Left ventricle myocardium inferior (tissue), 1 donor: ENCODE data around the gene ALDH1L1. TPM values are rescaled to one million over a fixed set of nuclear protein-coding genes. Genes with fewer than 3 reads are reported as not detected.
"Not testable (repeated sequence)": the region's sequence is repeated elsewhere in the genome, so short reads cannot be mapped to it uniquely, and the experiment has no call there.

Experiments used
- DNase-seq: peaks from one replicate; pipeline ENCODE4 v3.0.0-alpha.2; 2020
- H3K27ac ChIP-seq: fragments of 200-600 bp; replicated peaks from 2 replicates; pipeline ENCODE4 v1.8.0; 2021
- H3K27me3 ChIP-seq: fragments of 200-600 bp; 2 replicates; pipeline ENCODE4 v1.8.0; 2021; ENCODE audit warnings: low read depth
- H3K36me3 ChIP-seq: fragments of 200-600 bp; 2 replicates; pipeline ENCODE4 v1.8.0; 2021
- H3K4me1 ChIP-seq: fragments of 200-600 bp; 2 replicates; pipeline ENCODE4 v1.8.0; 2021
- H3K4me3 ChIP-seq: fragments of 200-600 bp; 2 replicates; pipeline ENCODE4 v1.8.0; 2021; ENCODE audit warnings: mild to moderate bottlenecking, moderate library complexity
- H3K9me3 ChIP-seq: fragments of 200-600 bp; replicated peaks from 2 replicates; pipeline ENCODE4 v1.8.0; 2021
- intact Hi-C: fragments of 100-400 bp; cut with micrococcal nuclease; formaldehyde crosslinking; loops from one replicate; pipeline ENCODE4 v1.11.0; 2022
- total RNA-seq: library from RNA; stranded (reverse); fragmentation: NEBNext Ultra II Directional; extraction: Animal tissue kit (Norgen Biotek cat#: 25700); gene quantifications from one replicate; pipeline ENCODE4 v1.2.1, GENCODE V29; 2021
- TF ChIP-seq, protein P1 (sequence below): fragments of 200-600 bp; IDR thresholded peaks from 2 replicates; pipeline ENCODE4 v1.8.0; 2021; ENCODE audit warnings: antibody characterized with exemption, mild to moderate bottlenecking, borderline replicate concordance
- donor health status: DM: no; HTN: yes; CAD: no; lungs with severe emphysema.

ALDH1L1 gene
- total RNA-seq, 1 donor from 2014 or later = 24.3 TPM

DNA sequence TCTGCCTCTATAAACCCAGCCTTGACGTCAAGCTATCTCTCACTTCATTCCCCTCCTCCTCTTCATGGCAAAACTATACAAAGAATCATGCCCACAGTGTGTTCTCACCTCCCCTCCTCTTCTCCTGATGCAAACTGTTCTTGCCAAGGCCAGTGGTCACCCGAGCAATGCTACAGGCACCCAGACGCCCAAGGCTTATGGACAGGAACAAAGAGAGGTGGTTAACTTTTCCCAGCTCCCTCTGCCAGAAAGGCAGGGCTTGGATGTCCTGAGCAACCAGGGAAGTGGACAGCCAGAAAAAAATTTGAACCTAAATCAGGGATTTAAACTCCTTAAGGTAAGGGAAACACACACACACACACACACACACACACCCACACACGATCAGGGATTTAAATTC is 101.5 kb downstream of the ALDH1L1 start:
- H3K27ac ChIP-seq = no peak overlapping the region

DNA sequence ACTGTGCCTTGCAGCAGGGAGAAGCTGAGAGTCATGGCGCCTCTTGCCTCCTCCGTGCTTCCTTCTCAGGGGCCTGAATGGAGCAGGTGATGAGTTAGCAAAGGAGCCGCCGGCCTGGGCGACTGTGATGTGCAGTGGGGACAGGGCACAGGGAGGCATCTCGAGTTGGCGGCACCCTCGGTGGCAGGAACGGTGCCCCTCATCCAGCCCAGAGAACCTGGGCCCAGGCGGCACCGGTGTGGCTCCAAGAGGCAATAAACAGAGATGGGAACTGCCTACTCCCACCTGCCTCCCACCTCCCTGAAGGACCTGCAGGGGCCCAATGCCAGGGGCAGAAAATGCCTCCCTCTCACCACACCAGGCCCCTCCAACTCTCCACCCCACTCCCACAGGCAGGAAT is 102.6 kb downstream of the ALDH1L1 start:
- Histone ChIP-seq H3K9me3 (peaks cover 12% of the 10 kb centered on the region), H3K36me3 (peaks cover 3% of the 10 kb centered on the region), H3K4me1 (peaks cover 14% of the 10 kb centered on the region), H3K4me3 (no peak overlapping the region), H3K27me3 (no peaks in the 10 kb centered on the region), H3K27ac (no peak overlapping the region)
- no peak for DNase-seq
- intact Hi-C loops = no loop called here
- TF ChIP-seq, protein P1, sequence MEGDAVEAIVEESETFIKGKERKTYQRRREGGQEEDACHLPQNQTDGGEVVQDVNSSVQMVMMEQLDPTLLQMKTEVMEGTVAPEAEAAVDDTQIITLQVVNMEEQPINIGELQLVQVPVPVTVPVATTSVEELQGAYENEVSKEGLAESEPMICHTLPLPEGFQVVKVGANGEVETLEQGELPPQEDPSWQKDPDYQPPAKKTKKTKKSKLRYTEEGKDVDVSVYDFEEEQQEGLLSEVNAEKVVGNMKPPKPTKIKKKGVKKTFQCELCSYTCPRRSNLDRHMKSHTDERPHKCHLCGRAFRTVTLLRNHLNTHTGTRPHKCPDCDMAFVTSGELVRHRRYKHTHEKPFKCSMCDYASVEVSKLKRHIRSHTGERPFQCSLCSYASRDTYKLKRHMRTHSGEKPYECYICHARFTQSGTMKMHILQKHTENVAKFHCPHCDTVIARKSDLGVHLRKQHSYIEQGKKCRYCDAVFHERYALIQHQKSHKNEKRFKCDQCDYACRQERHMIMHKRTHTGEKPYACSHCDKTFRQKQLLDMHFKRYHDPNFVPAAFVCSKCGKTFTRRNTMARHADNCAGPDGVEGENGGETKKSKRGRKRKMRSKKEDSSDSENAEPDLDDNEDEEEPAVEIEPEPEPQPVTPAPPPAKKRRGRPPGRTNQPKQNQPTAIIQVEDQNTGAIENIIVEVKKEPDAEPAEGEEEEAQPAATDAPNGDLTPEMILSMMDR = no peak

More for the DNA sequence above, 101.5 kb downstream of the ALDH1L1 start:
- Histone ChIP-seq H3K27me3 (no peaks in the 10 kb centered on the region), H3K36me3 (no peaks in the 10 kb centered on the region), H3K9me3 (peaks cover 8% of the 10 kb centered on the region), H3K4me3 (no peak overlapping the region), H3K4me1 (peaks cover 24% of the 10 kb centered on the region)
- intact Hi-C loops = no loop called here
- TF ChIP-seq, protein P1 = no peak
- no peak for DNase-seq

DNA sequence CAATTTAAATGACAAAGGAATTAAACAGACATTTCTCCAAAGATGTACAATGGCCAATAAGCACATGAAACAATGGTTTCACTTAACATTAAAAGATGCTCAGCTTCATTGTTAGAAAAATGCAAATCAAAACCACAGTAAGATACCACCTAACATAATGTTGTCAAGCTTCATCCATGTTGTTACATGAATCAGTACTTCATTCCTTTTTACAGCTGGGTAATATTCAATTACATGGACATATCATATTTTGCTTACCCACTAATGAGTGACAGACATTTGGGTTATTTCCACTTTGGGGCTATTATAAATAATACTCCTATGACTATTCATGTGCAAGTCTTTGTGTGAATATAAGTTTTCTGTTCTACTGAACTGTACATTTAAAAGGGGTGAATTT is 104.2 kb downstream of the ALDH1L1 start:
- Histone ChIP-seq H3K27ac (no peak overlapping the region), H3K36me3 (peaks cover 5% of the 10 kb centered on the region), H3K4me3 (no peak overlapping the region), H3K27me3 (no peaks in the 10 kb centered on the region), H3K9me3 (peaks cover 12% of the 10 kb centered on the region), H3K4me1 (no peaks in the 10 kb centered on the region)
- intact Hi-C loops = no loop called here
- DNase-seq = no peak
- TF ChIP-seq, protein P1 = no peak

DNA sequence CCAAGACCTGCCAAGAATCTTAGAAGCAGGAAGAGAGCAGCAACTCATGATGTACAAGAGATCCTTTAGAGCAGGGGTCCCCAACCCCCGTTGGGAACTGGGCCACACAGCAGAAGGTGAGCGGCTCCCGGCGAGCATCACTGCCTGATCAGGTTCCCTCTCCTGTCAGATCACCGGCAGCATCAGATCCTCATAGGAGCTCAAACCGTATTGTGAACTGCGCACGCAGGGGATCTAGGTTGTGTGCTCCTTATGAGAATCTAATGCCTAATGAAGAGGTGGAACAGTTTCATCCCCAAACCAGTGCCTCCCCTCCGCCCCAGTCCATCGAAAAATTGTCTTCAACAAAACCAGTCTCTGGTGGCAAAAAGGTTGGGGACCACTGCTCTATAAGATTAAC is 110.2 kb downstream of the ALDH1L1 start:
- Histone ChIP-seq H3K36me3 (peaks cover 31% of the 10 kb centered on the region), H3K4me3 (no peak overlapping the region), H3K9me3 (peaks cover 12% of the 10 kb centered on the region), H3K4me1 (no peaks in the 10 kb centered on the region), H3K27ac (no peak overlapping the region), H3K27me3 (no peaks in the 10 kb centered on the region)
- DNase-seq = no peak
- intact Hi-C loops = no loop called here
- TF ChIP-seq, protein P1 = no peak

DNA sequence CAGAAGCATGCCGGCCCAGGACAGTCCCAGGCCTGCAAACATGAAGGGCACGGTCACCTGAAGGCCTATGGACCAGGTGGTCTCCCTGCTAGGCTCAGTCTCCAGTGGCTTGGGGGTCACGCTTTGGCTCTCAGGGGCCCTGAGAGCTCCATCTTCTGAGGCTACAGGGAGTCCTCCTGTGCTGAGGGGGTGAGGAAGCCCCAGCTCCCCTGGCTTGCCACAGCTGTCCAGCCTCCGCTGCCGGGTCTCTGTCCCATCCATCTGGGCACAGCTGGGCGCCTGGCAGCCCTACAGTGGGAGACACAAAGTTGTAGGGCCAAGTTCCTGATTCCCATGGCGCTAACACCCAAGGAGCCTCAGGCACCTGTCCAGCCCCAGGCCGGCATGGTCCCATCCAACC is 112.4 kb downstream of the ALDH1L1 start:
- TF ChIP-seq, protein P1 = no peak
- no peak for DNase-seq
- intact Hi-C loops = no loop called here
- Histone ChIP-seq H3K4me1 (peaks cover 6% of the 10 kb centered on the region), H3K36me3 (peaks cover 29% of the 10 kb centered on the region), H3K27me3 (no peaks in the 10 kb centered on the region), H3K4me3 (no peak overlapping the region), H3K9me3 (no peaks in the 10 kb centered on the region), H3K27ac (no peak overlapping the region)

DNA sequence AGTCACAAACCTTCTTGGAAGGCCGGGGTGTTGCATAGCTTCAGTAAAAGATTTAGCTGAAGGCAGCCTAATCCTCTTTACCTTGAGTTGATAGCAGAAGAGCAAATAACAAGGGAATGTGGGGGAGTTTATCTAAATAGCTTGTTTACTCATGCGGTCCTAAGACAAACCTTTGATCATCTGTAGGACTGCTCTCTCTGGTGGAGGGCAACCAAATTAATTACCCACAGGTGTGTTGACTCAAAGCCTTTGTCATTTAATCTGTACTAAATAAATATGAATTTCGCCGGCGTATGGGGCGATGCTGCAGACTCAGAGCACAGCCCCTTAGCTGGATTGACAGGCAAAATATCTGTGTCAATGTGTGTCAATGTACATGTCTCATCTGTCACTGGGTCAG is 113.7 kb downstream of the ALDH1L1 start:
- H3K27ac ChIP-seq, H3K9me3 ChIP-seq, H3K4me3 ChIP-seq, intact Hi-C loops, DNase-seq, H3K27me3 ChIP-seq, H3K4me1 ChIP-seq: not testable (repeated sequence)
- peaks cover 25% of the 10 kb centered on the region for H3K36me3 ChIP-seq
